HCT116 (cell line): ENCODE results near the gene GGT6. TPM values are rescaled to one million over a fixed set of nuclear protein-coding genes. Genes with fewer than 3 reads are reported as not detected.

Source experiments
- ATAC-seq: fragments of 200-7000 bp; cut with Tn5 transposase; 2 replicates; pipeline ENCODE4 v1.9.1; 2020; ENCODE audit warnings: mild to moderate bottlenecking, moderate library complexity
- BruUV-seq: library from RNA; stranded (reverse); fragments of 400-500 nt; replicated peaks from 2 replicates; lab custom pipeline; 2021; lab: Mats Ljungman, UMichigan
- CTCF ChIA-PET: fragments of 300-600 bp; sonication (Branson Sonifier 250); formaldehyde crosslinking; loops from one replicate; lab custom pipeline; 2021; ENCODE audit warnings: antibody characterized with exemption; lab: Charles Lee
- POLR2A ChIA-PET: fragments of 300-600, 350-600 bp; sonication (Branson Sonifier 250); formaldehyde crosslinking; loops from one replicate; lab custom pipeline; 2021; ENCODE audit warnings: antibody characterized with exemption; lab: Charles Lee
- RAD21 ChIA-PET, 2 experiments: fragments of 300-600 bp; sonication (Branson Sonifier 250); formaldehyde crosslinking; loops; one replicate each; lab custom pipeline; 2023; ENCODE audit warnings: low total read pairs in 2 of 2; ENCODE audit not compliant: uncharacterized antibody in 2 of 2, unreplicated experiment in 2 of 2, low non-redundant PET in 1 of 2; lab: Charles Lee
- DNase-seq: peaks from one replicate; pipeline ENCODE4 v3.0.0-alpha.2; 2010; ENCODE audit warnings: low read depth, low spot score
- H2AFZ ChIP-seq: fragments of 200-600 bp; shearing (Covaris generic), sonication (generic); 2 replicates; pipeline ENCODE4 v1.6.1; 2017; ENCODE audit warnings: low read depth, mixed run types, mixed read lengths, antibody characterized with exemption, low read length; ENCODE audit not compliant: poor library complexity, severe bottlenecking
- H3K27ac ChIP-seq: 2 replicates; pipeline ENCODE4 v1.5.1; 2012; ENCODE audit warnings: low read depth, low read length
- H3K27me3 ChIP-seq: fragments of 200-600 bp; sonication (generic); 2 replicates; pipeline ENCODE4 v1.6.1; 2016; ENCODE audit warnings: mixed run types, low read length, mixed read lengths; ENCODE audit not compliant: insufficient read depth
- H3K36me3 ChIP-seq, 2 experiments: fragments of 200-500 bp in 1 of 2; fragments of 200-600 bp in 1 of 2; sonication (Bioruptor generic) in 1 of 2; sonication (generic) in 1 of 2; 2 replicates each; pipeline versions ENCODE4 v1.5.1 to v1.6.1; 2014 to 2016; ENCODE audit warnings: low read length in 2 of 2, inconsistent platforms in 1 of 2, mixed read lengths in 1 of 2, mixed run types in 1 of 2; ENCODE audit not compliant: insufficient read depth in 2 of 2, control insufficient read depth in 1 of 2
- H3K4me1 ChIP-seq, 2 experiments: fragments of 200-600 bp in 1 of 2; sonication (generic) in 1 of 2; 2 replicates each; pipeline versions ENCODE4 v1.5.1 to v1.6.1; 2012 to 2017; ENCODE audit warnings: low read length in 2 of 2, inconsistent platforms in 1 of 2, mild to moderate bottlenecking in 1 of 2, mixed read lengths in 1 of 2, mixed run types in 1 of 2, moderate library complexity in 1 of 2; ENCODE audit not compliant: insufficient read depth in 2 of 2, control insufficient read depth in 1 of 2
- H3K4me2 ChIP-seq: fragments of 200-600 bp; sonication (generic); 2 replicates; pipeline ENCODE4 v1.6.1; 2017; ENCODE audit warnings: mixed run types, low read length, mixed read lengths
- H3K4me3 ChIP-seq, 2 experiments: fragments of 200-600 bp in 1 of 2; sonication (generic) in 1 of 2; replicated peaks in 1 of 2; 2 replicates each; pipeline ENCODE4 v1.5.1; 2011 to 2016; ENCODE audit warnings: low read length in 2 of 2, control low read depth in 1 of 2, low read depth in 1 of 2, mild to moderate bottlenecking in 1 of 2, mixed read lengths in 1 of 2, mixed run types in 1 of 2
- H3K79me2 ChIP-seq: fragments of 200-600 bp; sonication (generic); 2 replicates; pipeline ENCODE4 v1.6.1; 2017; ENCODE audit warnings: mild to moderate bottlenecking, mixed run types, low read length, moderate library complexity, mixed read lengths; ENCODE audit not compliant: insufficient read depth
- H3K9ac ChIP-seq: fragments of 200-600 bp; sonication (generic); 2 replicates; pipeline ENCODE4 v1.6.1; 2016; ENCODE audit warnings: low read length, mixed read lengths
- H3K9me2 ChIP-seq: fragments of 200-600 bp; sonication (generic), shearing (Covaris generic); 2 replicates; pipeline ENCODE4 v1.6.1; 2017; ENCODE audit warnings: mixed run types, mild to moderate bottlenecking, moderate library complexity; ENCODE audit not compliant: insufficient read depth
- H3K9me3 ChIP-seq, 2 experiments: fragments of 200-500 bp in 1 of 2; fragments of 200-600 bp in 1 of 2; sonication (Bioruptor generic) in 1 of 2; sonication (generic) in 1 of 2; 2 replicates each; pipeline ENCODE4 v1.6.1; 2014 to 2017; ENCODE audit warnings: low read length in 2 of 2, mixed read lengths in 2 of 2, inconsistent platforms in 1 of 2, low read depth in 1 of 2, mild to moderate bottlenecking in 1 of 2, mixed run types in 1 of 2, moderate library complexity in 1 of 2; ENCODE audit not compliant: control insufficient read depth in 1 of 2, insufficient read depth in 1 of 2
- H4K20me1 ChIP-seq: fragments of 200-600 bp; sonication (generic), shearing (Covaris generic); 2 replicates; pipeline ENCODE4 v1.6.1; 2017; ENCODE audit warnings: mixed run types, mild to moderate bottlenecking, moderate library complexity; ENCODE audit not compliant: insufficient read depth
- SRF ChIP-seq: IDR thresholded peaks from 2 replicates; pipeline ENCODE4 v1.6.1; 2012; ENCODE audit warnings: low read depth
- intact Hi-C: fragments of 100-400 bp; cut with micrococcal nuclease; formaldehyde crosslinking; loops from 2 replicates; pipeline ENCODE4 v1.10.0; 2022
- total RNA-seq: library from RNA; stranded (reverse); gene quantifications from one replicate; pipeline ENCODE4 v1.2.1, GENCODE V29; 2021; ENCODE audit not compliant: unreplicated experiment
- TF ChIP-seq, protein P1 (sequence below): IDR thresholded peaks from 2 replicates; pipeline ENCODE4 v1.6.1; 2012; ENCODE audit warnings: low read depth
- TF ChIP-seq, protein P2 (sequence below): IDR thresholded peaks from 2 replicates; pipeline ENCODE4 v1.6.1; 2012
- TF ChIP-seq, protein P3 (sequence below), 3 experiments: fragments of 200-600 bp in 1 of 3; sonication (generic) in 1 of 3; IDR thresholded peaks in 2 of 3; conservative IDR thresholded peaks in 1 of 3; 2 replicates each; pipeline ENCODE4 v1.5.1; 2012 to 2017; ENCODE audit warnings: low read depth in 2 of 3, low read length in 2 of 3, antibody characterized with exemption in 1 of 3, borderline replicate concordance in 1 of 3, control low read depth in 1 of 3, mild to moderate bottlenecking in 1 of 3, mixed read lengths in 1 of 3, mixed run types in 1 of 3, moderate library complexity in 1 of 3; ENCODE audit not compliant: insufficient read depth in 1 of 3

GGT6 gene
- total RNA-seq, 1 experiment from 2014 or later: 0.10 TPM

DNA sequence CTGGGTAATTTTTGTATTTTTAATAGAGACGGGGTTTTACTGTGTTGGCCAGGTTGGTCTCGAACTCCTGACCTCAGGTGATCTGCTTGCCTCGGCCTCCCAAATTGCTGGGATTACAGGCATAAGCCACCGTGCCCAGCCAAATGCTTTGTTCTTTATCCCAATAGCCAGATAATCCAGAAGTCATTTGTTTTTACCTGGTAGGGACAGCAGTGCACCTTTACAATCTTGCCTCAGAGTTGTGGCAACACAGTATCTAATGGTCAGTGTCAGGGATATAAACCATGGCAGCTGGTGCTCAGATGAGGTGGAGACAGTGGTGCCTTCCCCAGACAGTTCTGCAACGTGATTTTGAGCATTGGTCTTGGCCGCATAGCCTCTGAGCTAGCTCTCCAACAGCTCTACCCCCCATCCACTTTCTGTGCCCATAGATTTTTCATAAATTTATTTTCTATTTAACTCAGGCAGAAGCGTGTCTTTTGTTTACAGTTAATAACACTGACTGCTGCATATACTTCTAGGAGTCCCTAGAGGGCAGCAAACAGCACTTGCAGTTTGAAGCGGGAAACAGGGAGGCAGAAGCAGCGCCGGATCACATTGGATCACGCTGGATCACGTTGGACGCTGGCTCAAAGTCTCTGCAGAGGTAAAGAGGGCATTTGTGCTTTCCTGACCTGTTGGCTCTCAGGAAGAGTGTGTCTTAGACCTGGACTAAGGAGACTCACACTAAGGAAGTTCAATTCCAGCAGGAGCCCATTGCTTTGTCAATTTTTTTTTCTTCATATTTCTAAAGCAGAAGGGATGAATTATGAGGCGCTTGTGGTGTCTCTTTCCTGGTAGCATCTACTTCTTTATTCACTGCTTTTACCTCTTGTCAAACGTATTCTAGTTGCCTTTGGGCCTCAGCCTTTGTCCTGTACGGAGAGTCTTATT lies 5.1 kb upstream of the GGT6 start (continued):
- TF ChIP-seq, protein P1, sequence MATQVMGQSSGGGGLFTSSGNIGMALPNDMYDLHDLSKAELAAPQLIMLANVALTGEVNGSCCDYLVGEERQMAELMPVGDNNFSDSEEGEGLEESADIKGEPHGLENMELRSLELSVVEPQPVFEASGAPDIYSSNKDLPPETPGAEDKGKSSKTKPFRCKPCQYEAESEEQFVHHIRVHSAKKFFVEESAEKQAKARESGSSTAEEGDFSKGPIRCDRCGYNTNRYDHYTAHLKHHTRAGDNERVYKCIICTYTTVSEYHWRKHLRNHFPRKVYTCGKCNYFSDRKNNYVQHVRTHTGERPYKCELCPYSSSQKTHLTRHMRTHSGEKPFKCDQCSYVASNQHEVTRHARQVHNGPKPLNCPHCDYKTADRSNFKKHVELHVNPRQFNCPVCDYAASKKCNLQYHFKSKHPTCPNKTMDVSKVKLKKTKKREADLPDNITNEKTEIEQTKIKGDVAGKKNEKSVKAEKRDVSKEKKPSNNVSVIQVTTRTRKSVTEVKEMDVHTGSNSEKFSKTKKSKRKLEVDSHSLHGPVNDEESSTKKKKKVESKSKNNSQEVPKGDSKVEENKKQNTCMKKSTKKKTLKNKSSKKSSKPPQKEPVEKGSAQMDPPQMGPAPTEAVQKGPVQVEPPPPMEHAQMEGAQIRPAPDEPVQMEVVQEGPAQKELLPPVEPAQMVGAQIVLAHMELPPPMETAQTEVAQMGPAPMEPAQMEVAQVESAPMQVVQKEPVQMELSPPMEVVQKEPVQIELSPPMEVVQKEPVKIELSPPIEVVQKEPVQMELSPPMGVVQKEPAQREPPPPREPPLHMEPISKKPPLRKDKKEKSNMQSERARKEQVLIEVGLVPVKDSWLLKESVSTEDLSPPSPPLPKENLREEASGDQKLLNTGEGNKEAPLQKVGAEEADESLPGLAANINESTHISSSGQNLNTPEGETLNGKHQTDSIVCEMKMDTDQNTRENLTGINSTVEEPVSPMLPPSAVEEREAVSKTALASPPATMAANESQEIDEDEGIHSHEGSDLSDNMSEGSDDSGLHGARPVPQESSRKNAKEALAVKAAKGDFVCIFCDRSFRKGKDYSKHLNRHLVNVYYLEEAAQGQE: no peak
- TF ChIP-seq, protein P2, sequence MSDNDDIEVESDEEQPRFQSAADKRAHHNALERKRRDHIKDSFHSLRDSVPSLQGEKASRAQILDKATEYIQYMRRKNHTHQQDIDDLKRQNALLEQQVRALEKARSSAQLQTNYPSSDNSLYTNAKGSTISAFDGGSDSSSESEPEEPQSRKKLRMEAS: peak; percentile 95

DNA sequence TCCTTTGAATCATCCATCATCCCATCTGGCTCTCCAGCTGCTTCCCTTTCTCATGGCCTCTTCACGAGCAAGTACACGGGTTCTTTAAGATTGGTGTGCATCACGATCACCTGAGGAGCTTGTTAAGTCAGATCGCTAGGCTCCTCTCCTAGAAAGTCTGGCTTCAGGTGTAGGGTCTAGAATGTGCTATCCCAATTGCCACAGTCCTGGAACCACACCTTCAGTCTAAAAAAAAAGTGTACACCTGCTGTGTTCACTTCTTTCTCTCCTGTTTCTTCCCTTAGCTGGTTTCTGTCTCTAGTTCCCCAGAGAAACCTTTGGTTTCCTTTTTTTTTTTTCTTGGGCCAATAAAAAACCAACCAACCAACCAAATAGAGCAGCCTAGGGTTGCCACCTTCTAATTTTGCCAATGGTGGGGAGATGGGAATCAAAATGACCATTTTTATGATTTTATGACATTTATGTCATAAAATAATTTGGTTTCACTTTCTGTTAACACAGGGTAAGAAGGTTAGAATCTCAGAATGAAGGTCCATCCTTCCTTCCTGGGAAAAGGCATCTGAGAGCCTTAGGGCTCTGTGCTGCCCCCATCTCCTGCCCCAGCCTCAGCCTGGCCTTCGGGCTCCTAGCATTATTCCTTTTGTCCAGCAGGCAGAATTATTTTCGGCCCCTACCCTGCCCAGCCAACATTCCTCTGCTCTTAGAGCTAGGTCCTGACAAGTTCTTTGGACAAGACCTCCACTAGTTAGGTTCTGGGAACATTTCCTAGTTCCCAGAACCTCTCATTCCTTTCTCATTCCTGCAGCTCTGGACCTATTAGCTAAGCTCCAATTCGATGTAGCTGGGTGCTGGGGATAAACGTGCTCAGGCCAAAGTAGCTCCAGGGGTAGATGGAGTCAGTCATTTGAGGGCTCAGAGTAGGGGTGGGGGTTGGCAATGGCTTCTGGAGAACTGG lies 1.9 kb upstream of the GGT6 start:
- Histone ChIP-seq H2AFZ (no peak overlapping the region), H3K9ac (no peak overlapping the region), H3K9me2 (no peaks in the 10 kb centered on the region), H3K4me3 (no peak overlapping the region)
- intact Hi-C loops: no loop called here
- ChIA-PET RAD21 (no interaction called here), POLR2A (no interaction called here)
- TF ChIP-seq SRF: no peak
- TF ChIP-seq, protein P3, sequence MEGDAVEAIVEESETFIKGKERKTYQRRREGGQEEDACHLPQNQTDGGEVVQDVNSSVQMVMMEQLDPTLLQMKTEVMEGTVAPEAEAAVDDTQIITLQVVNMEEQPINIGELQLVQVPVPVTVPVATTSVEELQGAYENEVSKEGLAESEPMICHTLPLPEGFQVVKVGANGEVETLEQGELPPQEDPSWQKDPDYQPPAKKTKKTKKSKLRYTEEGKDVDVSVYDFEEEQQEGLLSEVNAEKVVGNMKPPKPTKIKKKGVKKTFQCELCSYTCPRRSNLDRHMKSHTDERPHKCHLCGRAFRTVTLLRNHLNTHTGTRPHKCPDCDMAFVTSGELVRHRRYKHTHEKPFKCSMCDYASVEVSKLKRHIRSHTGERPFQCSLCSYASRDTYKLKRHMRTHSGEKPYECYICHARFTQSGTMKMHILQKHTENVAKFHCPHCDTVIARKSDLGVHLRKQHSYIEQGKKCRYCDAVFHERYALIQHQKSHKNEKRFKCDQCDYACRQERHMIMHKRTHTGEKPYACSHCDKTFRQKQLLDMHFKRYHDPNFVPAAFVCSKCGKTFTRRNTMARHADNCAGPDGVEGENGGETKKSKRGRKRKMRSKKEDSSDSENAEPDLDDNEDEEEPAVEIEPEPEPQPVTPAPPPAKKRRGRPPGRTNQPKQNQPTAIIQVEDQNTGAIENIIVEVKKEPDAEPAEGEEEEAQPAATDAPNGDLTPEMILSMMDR (IDR thresholded peaks at IDR 0.05 in 2 of 3, conservative IDR thresholded peaks at IDR 0.05 in 1 of 3; ENCODE audit: borderline replicate concordance in 1 of 3, insufficient read depth in 1 of 3, low read depth in 2 of 3, low read length in 2 of 3): 0 out of 6 replicates have a peak, but pooled peaks of 1 of the 3 experiments have one; percentile 9
- TF ChIP-seq, all 23 proteins: peak for 1
- H3K36me3 ChIP-seq: no peaks in the 10 kb centered on the region
- no peak overlapping the region for H3K27ac ChIP-seq
- DNase-seq: no peak
- CTCF ChIA-PET: no interaction called here
- no peaks in the 10 kb centered on the region for H3K79me2 ChIP-seq
- BruUV-seq: no TSS peak
- H3K4me1 ChIP-seq: peaks cover 3 to 16% of the 10 kb centered on the region in 2 experiments; a peak in 3 of 4 replicates
- no peak overlapping the region for H3K4me2 ChIP-seq
- H3K27me3 ChIP-seq: no peaks in the 10 kb centered on the region
- H4K20me1 ChIP-seq: no peaks in the 10 kb centered on the region
- ATAC-seq: no peak
- H3K9me3 ChIP-seq: no peaks in the 10 kb centered on the region
